22Rv1 (cell line): Measurements from ENCODE around the gene FTSJ1.
A peak's percentile ranks its signal among the peaks of the same experiment; 100 is the strongest.

Experiments used
- H3K27ac ChIP-seq: fragments of 450-650 bp; 2 replicates; pipeline ENCODE4 v1.5.1; 2017
- ZFX ChIP-seq: fragments of 450-650 bp; IDR thresholded peaks from 2 replicates; pipeline ENCODE4 v1.6.1; 2017; ENCODE audit warnings: antibody characterized with exemption, borderline replicate concordance
- TF ChIP-seq, protein P1 (sequence below): fragments of 450-650 bp; IDR thresholded peaks from 2 replicates; pipeline ENCODE4 v1.5.1; 2017; ENCODE audit warnings: mild to moderate bottlenecking

Gene FTSJ1

DNA sequence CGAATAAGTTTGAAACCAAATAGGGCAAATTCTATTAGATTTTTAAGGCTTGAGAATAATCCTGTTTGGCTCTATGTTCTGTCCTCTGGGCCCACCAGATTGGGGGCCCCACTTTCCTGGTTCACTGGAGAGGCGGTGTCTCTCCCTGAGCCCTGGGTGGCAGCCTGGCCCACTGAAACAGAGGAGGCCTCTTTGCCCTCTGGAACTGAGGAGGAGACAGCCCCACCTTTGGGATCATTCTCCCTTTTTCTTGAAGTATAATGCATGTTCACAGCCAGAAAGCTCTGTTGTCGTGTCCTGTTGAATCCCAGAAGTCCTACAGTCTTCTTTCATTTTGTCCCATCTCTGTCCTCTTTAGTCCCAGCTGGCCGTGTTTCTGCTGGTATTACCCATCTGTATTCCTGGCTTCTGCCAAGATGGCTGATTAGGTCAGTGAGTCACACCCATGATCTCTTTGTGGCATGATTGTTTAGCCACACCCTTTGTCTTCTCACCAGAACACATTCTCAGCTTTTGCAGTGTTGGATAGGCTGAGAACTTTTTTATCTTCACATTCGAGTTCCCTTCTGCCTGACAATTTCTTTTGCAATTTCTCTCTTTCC, 55.5 kb downstream of the FTSJ1 start:
- peak overlapping the region; percentile 71 for H3K27ac ChIP-seq
- TF ChIP-seq ZFX, result no peak
- TF ChIP-seq, protein P1, sequence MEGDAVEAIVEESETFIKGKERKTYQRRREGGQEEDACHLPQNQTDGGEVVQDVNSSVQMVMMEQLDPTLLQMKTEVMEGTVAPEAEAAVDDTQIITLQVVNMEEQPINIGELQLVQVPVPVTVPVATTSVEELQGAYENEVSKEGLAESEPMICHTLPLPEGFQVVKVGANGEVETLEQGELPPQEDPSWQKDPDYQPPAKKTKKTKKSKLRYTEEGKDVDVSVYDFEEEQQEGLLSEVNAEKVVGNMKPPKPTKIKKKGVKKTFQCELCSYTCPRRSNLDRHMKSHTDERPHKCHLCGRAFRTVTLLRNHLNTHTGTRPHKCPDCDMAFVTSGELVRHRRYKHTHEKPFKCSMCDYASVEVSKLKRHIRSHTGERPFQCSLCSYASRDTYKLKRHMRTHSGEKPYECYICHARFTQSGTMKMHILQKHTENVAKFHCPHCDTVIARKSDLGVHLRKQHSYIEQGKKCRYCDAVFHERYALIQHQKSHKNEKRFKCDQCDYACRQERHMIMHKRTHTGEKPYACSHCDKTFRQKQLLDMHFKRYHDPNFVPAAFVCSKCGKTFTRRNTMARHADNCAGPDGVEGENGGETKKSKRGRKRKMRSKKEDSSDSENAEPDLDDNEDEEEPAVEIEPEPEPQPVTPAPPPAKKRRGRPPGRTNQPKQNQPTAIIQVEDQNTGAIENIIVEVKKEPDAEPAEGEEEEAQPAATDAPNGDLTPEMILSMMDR, result no peak

DNA sequence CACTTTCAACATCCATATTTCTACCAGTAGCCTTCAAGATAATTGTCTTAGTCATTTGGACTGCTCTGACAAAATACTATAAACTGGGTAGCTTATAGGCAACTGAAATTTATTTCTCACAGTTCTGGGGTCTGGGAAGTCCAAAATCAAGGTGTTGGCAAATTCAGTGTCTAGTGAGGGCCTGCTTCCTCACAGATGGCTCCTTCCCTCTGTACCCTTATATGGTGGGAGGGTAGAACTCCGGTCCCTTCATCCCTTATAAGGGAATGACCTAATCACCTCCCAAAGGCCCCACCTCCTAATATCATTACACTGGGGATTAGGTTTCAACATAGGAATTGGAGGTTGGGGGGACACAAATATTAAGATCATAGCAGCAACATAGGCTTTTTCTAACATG, 56.2 kb downstream of the FTSJ1 start:
- H3K27ac ChIP-seq, result peak overlapping the region; percentile 71
- no peak for TF ChIP-seq ZFX
- TF ChIP-seq, protein P1, result no peak

DNA sequence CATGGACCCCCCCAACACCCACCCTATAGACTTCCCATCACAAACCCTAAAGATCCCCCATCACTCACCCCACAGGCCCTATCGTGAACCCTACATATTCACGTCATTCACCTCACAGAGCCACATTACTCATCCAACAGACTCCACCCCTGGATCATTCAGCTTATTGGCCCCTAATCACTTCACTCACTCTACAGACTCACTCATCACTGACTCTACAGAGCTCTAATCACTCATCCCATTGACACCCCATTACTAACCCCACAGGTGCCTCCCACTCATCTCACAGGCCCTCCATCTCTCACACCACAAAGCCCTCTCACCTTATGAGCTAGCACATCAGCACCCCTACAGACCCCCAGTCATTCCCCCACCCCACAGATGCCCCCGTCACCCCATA, 57.2 kb downstream of the FTSJ1 start:
- no peak overlapping the region for H3K27ac ChIP-seq
- no peak for TF ChIP-seq ZFX
- TF ChIP-seq, protein P1, result no peak
